A549 (cell line): ENCODE results near the gene TMEM30B. TPM values are rescaled to one million over a fixed set of nuclear protein-coding genes. Genes with fewer than 3 reads are reported as not detected.

ENCODE experiments used
- ATAC-seq, 2 experiments: fragments of 200-7000 bp in 1 of 2; fragments of >200 bp in 1 of 2; cut with Nextera tagmentation in 1 of 2; cut with Tn5 transposase in 1 of 2; 3 replicates each; pipeline versions ENCODE4 v1.8.0 to v1.9.1; 2018 to 2020; ENCODE audit warnings: mild to moderate bottlenecking in 1 of 2, moderate library complexity in 1 of 2
- CTCF ChIA-PET: fragments of 300-600 bp; sonication (Branson Sonifier 250); formaldehyde crosslinking; extraction: SDS; loops from one replicate; lab custom pipeline; 2021; ENCODE audit warnings: antibody characterized with exemption, inconsistent platforms; lab: Yijun Ruan, JAX
- POLR2A ChIA-PET: fragments of 350-600 bp; formaldehyde crosslinking; extraction: SDS; loops from one replicate; lab custom pipeline; 2021; ENCODE audit warnings: antibody characterized with exemption, inconsistent platforms; lab: Yijun Ruan, JAX
- DNase-seq, 2 experiments: peaks; one replicate each; pipeline versions ENCODE4 v3.0.0 to v3.0.0-alpha.2; 2011 to 2016; ENCODE audit warnings: low read depth in 1 of 2, low spot score in 1 of 2
- FAIRE-seq: peaks from 2 replicates; lab custom pipeline; 2011; peaks lifted over from hg19 to GRCh38; lab: Jason Lieb, UNC
- H3K27ac ChIP-seq, 2 experiments: fragments of >200 bp; sonication (Bioruptor Twin); formaldehyde crosslinking; 3 replicates each; pipeline ENCODE4 v1.5.1; 2016 to 2017
- H3K4me1 ChIP-seq: fragments of >200 bp; sonication (Bioruptor Twin); formaldehyde crosslinking; 3 replicates; pipeline ENCODE4 v1.6.1; 2016
- H3K4me2 ChIP-seq: fragments of >200 bp; sonication (Bioruptor Twin); formaldehyde crosslinking; 3 replicates; pipeline ENCODE4 v1.6.1; 2016
- H3K4me3 ChIP-seq: fragments of >200 bp; sonication (Bioruptor Twin); formaldehyde crosslinking; 3 replicates; pipeline ENCODE4 v1.5.1; 2016
- H3K9me3 ChIP-seq: fragments of >200 bp; sonication (Bioruptor Twin); formaldehyde crosslinking; 3 replicates; pipeline ENCODE4 v1.6.1; 2016
- BHLHE40 ChIP-seq: IDR thresholded peaks from 2 replicates; pipeline ENCODE4 v1.6.1; 2012; ENCODE audit warnings: low read depth, low read length, inconsistent platforms
- CBX8 ChIP-seq: fragments of 200-600 bp; sonication (generic); IDR thresholded peaks from 2 replicates; pipeline ENCODE4 v1.6.1; 2016
- CHD2 ChIP-seq: fragments of 150-350 bp; IDR thresholded peaks from 2 replicates; pipeline ENCODE4 v1.6.1; 2014; ENCODE audit warnings: low read length; ENCODE audit not compliant: partially characterized antibody
- EHMT2 ChIP-seq: fragments of 200-600 bp; sonication (generic); IDR thresholded peaks from 2 replicates; pipeline ENCODE4 v1.6.1; 2016; ENCODE audit warnings: antibody characterized with exemption, low read depth, mild to moderate bottlenecking, moderate library complexity
- EP300 ChIP-seq, 2 experiments: fragments of >200 bp; sonication (Bioruptor Twin); formaldehyde crosslinking; IDR thresholded peaks; 2 replicates in 1 of 2; 3 replicates in 1 of 2; pipeline ENCODE4 v1.6.1; 2016 to 2017
- ESRRA ChIP-seq: fragments of 150-350 bp; IDR thresholded peaks from 2 replicates; pipeline ENCODE4 v1.6.1; 2014; ENCODE audit warnings: mild to moderate bottlenecking, low read length, borderline replicate concordance
- FOXS1 ChIP-seq: fragments of 250-450 bp; sonication (Bioruptor Pico); IDR thresholded peaks from 2 replicates; pipeline ENCODE4 v1.5.0; 2020; ENCODE audit warnings: mild to moderate bottlenecking, moderate library complexity
- HOXB13 ChIP-seq: fragments of 250-450 bp; sonication (Bioruptor Pico); IDR thresholded peaks from 2 replicates; pipeline ENCODE4 v1.5.0; 2020; ENCODE audit warnings: low read depth, mild to moderate bottlenecking, moderate library complexity
- HOXB5 ChIP-seq: fragments of 250-450 bp; sonication (Bioruptor Pico); IDR thresholded peaks from 2 replicates; pipeline ENCODE4 v1.5.0; 2020; ENCODE audit warnings: mild to moderate bottlenecking, moderate library complexity
- JUNB ChIP-seq: fragments of >200 bp; sonication (Bioruptor Twin); formaldehyde crosslinking; IDR thresholded peaks from 2 replicates; pipeline ENCODE4 v1.6.1; 2016
- KDM1A ChIP-seq: fragments of 200-600 bp; sonication (generic); IDR thresholded peaks from 2 replicates; pipeline ENCODE4 v1.6.1; 2016; ENCODE audit warnings: low read depth, mild to moderate bottlenecking
- MAFK ChIP-seq: fragments of 450-650 bp; IDR thresholded peaks from 2 replicates; pipeline ENCODE4 v1.6.1; 2014; ENCODE audit not compliant: partially characterized antibody
- MAZ ChIP-seq: fragments of 150-350 bp; IDR thresholded peaks from 2 replicates; pipeline ENCODE4 v1.6.1; 2014; ENCODE audit warnings: antibody characterized with exemption, low read depth, low read length, borderline replicate concordance
- PHF8 ChIP-seq: fragments of 200-600 bp; sonication (generic); IDR thresholded peaks from 2 replicates; pipeline ENCODE4 v1.6.1; 2016; ENCODE audit warnings: low read depth, mild to moderate bottlenecking, antibody characterized with exemption, moderate library complexity, borderline replicate concordance
- RAD21 ChIP-seq, 2 experiments: fragments of >200 bp in 1 of 2; sonication (Bioruptor Twin) in 1 of 2; formaldehyde crosslinking in 1 of 2; IDR thresholded peaks in 1 of 2; conservative IDR thresholded peaks in 1 of 2; 2 replicates in 1 of 2; 3 replicates in 1 of 2; pipeline ENCODE4 v1.6.1; 2012 to 2018; ENCODE audit warnings: inconsistent platforms in 1 of 2
- RNF2 ChIP-seq: fragments of 200-600 bp; sonication (generic); IDR thresholded peaks from 2 replicates; pipeline ENCODE4 v1.6.1; 2016; ENCODE audit warnings: low read depth, mild to moderate bottlenecking, antibody characterized with exemption, moderate library complexity, borderline replicate concordance
- SMC3 ChIP-seq: fragments of >200 bp; sonication (Bioruptor Twin); formaldehyde crosslinking; IDR thresholded peaks from 3 replicates; pipeline ENCODE4 v1.6.1; 2018; ENCODE audit warnings: inconsistent platforms
- SREBF2 ChIP-seq: fragments of 450-650 bp; IDR thresholded peaks from 2 replicates; pipeline ENCODE4 v1.6.1; 2014; ENCODE audit warnings: mild to moderate bottlenecking, moderate library complexity
- TP53 ChIP-seq: fragments of 250-450 bp; sonication (Bioruptor Pico); IDR thresholded peaks from 2 replicates; pipeline ENCODE4 v1.5.0; 2021; ENCODE audit warnings: mild to moderate bottlenecking, moderate library complexity
- ZNF302 ChIP-seq: fragments of 250-450 bp; sonication (Bioruptor Pico); IDR thresholded peaks from 2 replicates; pipeline ENCODE4 v1.9.0; 2021; ENCODE audit warnings: inconsistent platforms, mild to moderate bottlenecking, moderate library complexity
- ZSCAN20 ChIP-seq: fragments of 250-450 bp; sonication (Bioruptor Pico); IDR thresholded peaks from 2 replicates; pipeline ENCODE4 v1.8.0; 2022; ENCODE audit warnings: mild to moderate bottlenecking, moderate library complexity
- WGBS: methylation state at CpG from one replicate; pipeline ENCODE4 v1.1.6; 2017; ENCODE audit errors: missing lambda C conversion rate; 5-methylcytosine and 5-hydroxymethylcytosine counted together
- polyA plus RNA-seq, 4 experiments: library from polyadenylated mRNA; depleted of rRNA in 3 of 4; stranded (reverse); fragments of >200 nt; fragmentation: RNase III in 1 of 4; extraction: RNeasy Plus Mini Kit Qiagen cat#74134 plus additional on column Dnase treatment in 1 of 4; gene quantifications; 2 replicates in 3 of 4; 3 replicates in 1 of 4; pipeline ENCODE4 v1.2.3, GENCODE V29; 2011 to 2017
- TF ChIP-seq, protein P1 (sequence below): fragments of 450-650 bp; IDR thresholded peaks from 2 replicates; pipeline ENCODE4 v1.6.1; 2014; ENCODE audit warnings: antibody characterized with exemption
- TF ChIP-seq, protein P2 (sequence below): fragments of 200-600 bp; sonication (generic); IDR thresholded peaks from 2 replicates; pipeline ENCODE4 v1.6.1; 2016; ENCODE audit warnings: antibody characterized with exemption, mild to moderate bottlenecking, moderate library complexity
- TF ChIP-seq, protein P3 (sequence below): fragments of 250-450 bp; sonication (Bioruptor Pico); IDR thresholded peaks from 2 replicates; pipeline ENCODE4 v1.5.0; 2020; ENCODE audit warnings: low read depth, mild to moderate bottlenecking, moderate library complexity
- TF ChIP-seq, protein P4 (sequence below): IDR thresholded peaks from 2 replicates; pipeline ENCODE4 v1.6.1; 2012
- TF ChIP-seq, protein P5 (sequence below): IDR thresholded peaks from 2 replicates; pipeline ENCODE4 v1.6.1; 2012; ENCODE audit warnings: low read depth, borderline replicate concordance
- TF ChIP-seq, protein P6 (sequence below): fragments of 250-450 bp; sonication (Bioruptor Pico); IDR thresholded peaks from 2 replicates; pipeline ENCODE4 v1.5.0; 2021; ENCODE audit warnings: mild to moderate bottlenecking, moderate library complexity, borderline replicate concordance
- TF ChIP-seq, protein P7 (sequence below): fragments of >200 bp; sonication (Bioruptor Twin); formaldehyde crosslinking; IDR thresholded peaks from 3 replicates; pipeline ENCODE4 v1.6.1; 2016

The TMEM30B gene
- polyA plus RNA-seq, 2 of the 4 experiments (the other 2 are of a cell fraction): 0.16 to 0.21 TPM

DNA sequence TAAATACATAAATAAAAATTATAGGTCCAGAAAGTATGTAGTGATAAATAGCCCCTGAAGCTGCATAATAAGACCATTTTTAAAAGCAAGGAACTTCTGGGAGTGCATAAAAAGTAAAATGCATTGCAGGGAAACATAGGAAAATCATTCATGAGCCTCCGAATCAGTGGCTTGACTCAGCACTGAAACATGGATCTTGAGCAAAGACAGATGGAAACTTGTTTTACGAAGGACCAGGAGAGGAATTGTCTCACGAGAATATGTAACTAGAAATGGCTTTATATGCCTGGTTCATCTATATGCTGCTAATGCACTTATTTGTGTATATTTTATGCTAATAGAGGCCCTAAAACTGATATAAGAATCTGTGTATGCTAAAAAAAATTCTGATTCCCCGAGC is 14.7 kb downstream of the TMEM30B start:
- no peaks in the 10 kb centered on the region for H3K4me1 ChIP-seq
- no peak overlapping the region for H3K4me3 ChIP-seq
- ChIA-PET POLR2A (no interaction called here), CTCF (interaction anchor here (1.2 to 7.7 kb wide), 4 partner anchors 14 to 860 kb away, joined by 4 to 97 read pairs (median 26); partner anchors contain the start of gene TMEM30B)
- ATAC-seq (no peak), DNase-seq (no peak), FAIRE-seq (no peak)
- no peaks in the 10 kb centered on the region for H3K9me3 ChIP-seq
- 78% methylated on average over 4 of the region's 4 CpGs for WGBS
- no peak overlapping the region for H3K27ac ChIP-seq
- H3K4me2 ChIP-seq: no peak overlapping the region
- TF ChIP-seq, protein P1, sequence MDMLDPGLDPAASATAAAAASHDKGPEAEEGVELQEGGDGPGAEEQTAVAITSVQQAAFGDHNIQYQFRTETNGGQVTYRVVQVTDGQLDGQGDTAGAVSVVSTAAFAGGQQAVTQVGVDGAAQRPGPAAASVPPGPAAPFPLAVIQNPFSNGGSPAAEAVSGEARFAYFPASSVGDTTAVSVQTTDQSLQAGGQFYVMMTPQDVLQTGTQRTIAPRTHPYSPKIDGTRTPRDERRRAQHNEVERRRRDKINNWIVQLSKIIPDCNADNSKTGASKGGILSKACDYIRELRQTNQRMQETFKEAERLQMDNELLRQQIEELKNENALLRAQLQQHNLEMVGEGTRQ: no peak
- TF ChIP-seq KDM1A (no peak), EP300 (IDR thresholded peaks at IDR 0.05) (no peak), ESRRA (no peak), SREBF2 (no peak), MAZ (no peak), EHMT2 (no peak), FOXS1 (CRISPR knock-in tag) (no peak), RAD21 (conservative IDR thresholded peaks at IDR 0.05 in 1 of 2, IDR thresholded peaks at IDR 0.05 in 1 of 2) (no peak), ZSCAN20 (CRISPR knock-in tag) (no peak), BHLHE40 (no peak), ZNF302 (CRISPR knock-in tag) (no peak), HOXB5 (CRISPR knock-in tag) (no peak), PHF8 (no peak)
- TF ChIP-seq, protein P2, sequence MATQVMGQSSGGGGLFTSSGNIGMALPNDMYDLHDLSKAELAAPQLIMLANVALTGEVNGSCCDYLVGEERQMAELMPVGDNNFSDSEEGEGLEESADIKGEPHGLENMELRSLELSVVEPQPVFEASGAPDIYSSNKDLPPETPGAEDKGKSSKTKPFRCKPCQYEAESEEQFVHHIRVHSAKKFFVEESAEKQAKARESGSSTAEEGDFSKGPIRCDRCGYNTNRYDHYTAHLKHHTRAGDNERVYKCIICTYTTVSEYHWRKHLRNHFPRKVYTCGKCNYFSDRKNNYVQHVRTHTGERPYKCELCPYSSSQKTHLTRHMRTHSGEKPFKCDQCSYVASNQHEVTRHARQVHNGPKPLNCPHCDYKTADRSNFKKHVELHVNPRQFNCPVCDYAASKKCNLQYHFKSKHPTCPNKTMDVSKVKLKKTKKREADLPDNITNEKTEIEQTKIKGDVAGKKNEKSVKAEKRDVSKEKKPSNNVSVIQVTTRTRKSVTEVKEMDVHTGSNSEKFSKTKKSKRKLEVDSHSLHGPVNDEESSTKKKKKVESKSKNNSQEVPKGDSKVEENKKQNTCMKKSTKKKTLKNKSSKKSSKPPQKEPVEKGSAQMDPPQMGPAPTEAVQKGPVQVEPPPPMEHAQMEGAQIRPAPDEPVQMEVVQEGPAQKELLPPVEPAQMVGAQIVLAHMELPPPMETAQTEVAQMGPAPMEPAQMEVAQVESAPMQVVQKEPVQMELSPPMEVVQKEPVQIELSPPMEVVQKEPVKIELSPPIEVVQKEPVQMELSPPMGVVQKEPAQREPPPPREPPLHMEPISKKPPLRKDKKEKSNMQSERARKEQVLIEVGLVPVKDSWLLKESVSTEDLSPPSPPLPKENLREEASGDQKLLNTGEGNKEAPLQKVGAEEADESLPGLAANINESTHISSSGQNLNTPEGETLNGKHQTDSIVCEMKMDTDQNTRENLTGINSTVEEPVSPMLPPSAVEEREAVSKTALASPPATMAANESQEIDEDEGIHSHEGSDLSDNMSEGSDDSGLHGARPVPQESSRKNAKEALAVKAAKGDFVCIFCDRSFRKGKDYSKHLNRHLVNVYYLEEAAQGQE: no peak
- TF ChIP-seq, protein P3, sequence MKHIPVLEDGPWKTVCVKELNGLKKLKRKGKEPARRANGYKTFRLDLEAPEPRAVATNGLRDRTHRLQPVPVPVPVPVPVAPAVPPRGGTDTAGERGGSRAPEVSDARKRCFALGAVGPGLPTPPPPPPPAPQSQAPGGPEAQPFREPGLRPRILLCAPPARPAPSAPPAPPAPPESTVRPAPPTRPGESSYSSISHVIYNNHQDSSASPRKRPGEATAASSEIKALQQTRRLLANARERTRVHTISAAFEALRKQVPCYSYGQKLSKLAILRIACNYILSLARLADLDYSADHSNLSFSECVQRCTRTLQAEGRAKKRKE (CRISPR knock-in tag): no peak

DNA sequence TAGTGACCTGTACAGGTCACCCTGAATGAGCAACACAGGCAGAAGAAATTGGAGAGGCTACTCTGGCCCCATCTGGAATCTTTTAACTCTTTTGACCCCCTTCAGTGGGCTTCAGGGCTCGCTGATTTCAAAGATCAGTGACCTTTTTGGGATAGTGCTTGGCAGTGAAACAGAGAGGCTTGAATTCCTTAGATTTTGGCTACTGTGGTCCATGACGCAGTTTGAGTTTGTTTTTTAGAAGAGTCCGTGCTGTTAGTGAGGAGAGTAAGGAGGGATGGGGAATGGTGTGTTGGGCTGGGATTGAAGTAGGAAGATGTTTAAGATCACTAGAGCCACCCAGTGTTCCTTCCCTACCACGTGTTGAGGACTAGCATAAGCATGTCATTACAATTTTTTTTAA is 16.5 kb downstream of the TMEM30B start:
- POLR2A ChIA-PET: no interaction called here
- H3K4me3 ChIP-seq: no peak overlapping the region
- TF ChIP-seq CHD2: no peak
- TF ChIP-seq TP53 (CRISPR knock-in tag): no peak
- TF ChIP-seq, protein P4, sequence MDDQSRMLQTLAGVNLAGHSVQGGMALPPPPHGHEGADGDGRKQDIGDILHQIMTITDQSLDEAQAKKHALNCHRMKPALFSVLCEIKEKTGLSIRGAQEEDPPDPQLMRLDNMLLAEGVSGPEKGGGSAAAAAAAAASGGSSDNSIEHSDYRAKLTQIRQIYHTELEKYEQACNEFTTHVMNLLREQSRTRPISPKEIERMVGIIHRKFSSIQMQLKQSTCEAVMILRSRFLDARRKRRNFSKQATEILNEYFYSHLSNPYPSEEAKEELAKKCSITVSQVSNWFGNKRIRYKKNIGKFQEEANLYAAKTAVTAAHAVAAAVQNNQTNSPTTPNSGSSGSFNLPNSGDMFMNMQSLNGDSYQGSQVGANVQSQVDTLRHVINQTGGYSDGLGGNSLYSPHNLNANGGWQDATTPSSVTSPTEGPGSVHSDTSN: no peak
- no peak for TF ChIP-seq PHF8
- TF ChIP-seq, protein P5, sequence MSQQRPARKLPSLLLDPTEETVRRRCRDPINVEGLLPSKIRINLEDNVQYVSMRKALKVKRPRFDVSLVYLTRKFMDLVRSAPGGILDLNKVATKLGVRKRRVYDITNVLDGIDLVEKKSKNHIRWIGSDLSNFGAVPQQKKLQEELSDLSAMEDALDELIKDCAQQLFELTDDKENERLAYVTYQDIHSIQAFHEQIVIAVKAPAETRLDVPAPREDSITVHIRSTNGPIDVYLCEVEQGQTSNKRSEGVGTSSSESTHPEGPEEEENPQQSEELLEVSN: no peak
- TF ChIP-seq, protein P6, sequence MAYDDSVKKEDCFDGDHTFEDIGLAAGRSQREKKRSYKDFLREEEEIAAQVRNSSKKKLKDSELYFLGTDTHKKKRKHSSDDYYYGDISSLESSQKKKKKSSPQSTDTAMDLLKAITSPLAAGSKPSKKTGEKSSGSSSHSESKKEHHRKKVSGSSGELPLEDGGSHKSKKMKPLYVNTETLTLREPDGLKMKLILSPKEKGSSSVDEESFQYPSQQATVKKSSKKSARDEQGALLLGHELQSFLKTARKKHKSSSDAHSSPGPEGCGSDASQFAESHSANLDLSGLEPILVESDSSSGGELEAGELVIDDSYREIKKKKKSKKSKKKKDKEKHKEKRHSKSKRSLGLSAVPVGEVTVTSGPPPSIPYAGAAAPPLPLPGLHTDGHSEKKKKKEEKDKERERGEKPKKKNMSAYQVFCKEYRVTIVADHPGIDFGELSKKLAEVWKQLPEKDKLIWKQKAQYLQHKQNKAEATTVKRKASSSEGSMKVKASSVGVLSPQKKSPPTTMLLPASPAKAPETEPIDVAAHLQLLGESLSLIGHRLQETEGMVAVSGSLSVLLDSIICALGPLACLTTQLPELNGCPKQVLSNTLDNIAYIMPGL: no peak
- TF ChIP-seq, protein P7, sequence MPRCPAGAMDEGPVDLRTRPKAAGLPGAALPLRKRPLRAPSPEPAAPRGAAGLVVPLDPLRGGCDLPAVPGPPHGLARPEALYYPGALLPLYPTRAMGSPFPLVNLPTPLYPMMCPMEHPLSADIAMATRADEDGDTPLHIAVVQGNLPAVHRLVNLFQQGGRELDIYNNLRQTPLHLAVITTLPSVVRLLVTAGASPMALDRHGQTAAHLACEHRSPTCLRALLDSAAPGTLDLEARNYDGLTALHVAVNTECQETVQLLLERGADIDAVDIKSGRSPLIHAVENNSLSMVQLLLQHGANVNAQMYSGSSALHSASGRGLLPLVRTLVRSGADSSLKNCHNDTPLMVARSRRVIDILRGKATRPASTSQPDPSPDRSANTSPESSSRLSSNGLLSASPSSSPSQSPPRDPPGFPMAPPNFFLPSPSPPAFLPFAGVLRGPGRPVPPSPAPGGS: no peak
- TF ChIP-seq RNF2: no peak
- no peak for TF ChIP-seq JUNB
- no peak for TF ChIP-seq CBX8
- no peak for TF ChIP-seq MAFK
- no peak for TF ChIP-seq SMC3
- TF ChIP-seq HOXB13 (CRISPR knock-in tag): no peak

More for the DNA sequence above, 16.5 kb downstream of the TMEM30B start:
- H3K4me2 ChIP-seq: no peak overlapping the region
- no peak overlapping the region for H3K27ac ChIP-seq
- peaks cover 3% of the 10 kb centered on the region; the same call in 1 of the 3 replicates for H3K4me1 ChIP-seq
- H3K9me3 ChIP-seq: no peaks in the 10 kb centered on the region
- DNase-seq: no peak
- FAIRE-seq: no peak
- ATAC-seq: no peak
- CTCF ChIA-PET: interaction anchor here (7.6 to 7.7 kb wide), 2 partner anchors 12 to 18 kb away, joined by 47 to 97 read pairs; partner anchors contain the start of gene TMEM30B
- 61% methylated on average over 4 of the region's 4 CpGs for WGBS
